DMS 273 treated with DMSO at 0.1 percent for 48 hours (cell line): ENCODE measurements around the gene OPCML.

Source experiments
- DNase-seq: peaks from one replicate; lab custom pipeline; 2025; lab: John Stamatoyannopoulos, UW

Gene OPCML

GRCh38 chr11:132790971-132791370 lies 741.3 kb downstream of the OPCML start:
- no peak for DNase-seq

DNA sequence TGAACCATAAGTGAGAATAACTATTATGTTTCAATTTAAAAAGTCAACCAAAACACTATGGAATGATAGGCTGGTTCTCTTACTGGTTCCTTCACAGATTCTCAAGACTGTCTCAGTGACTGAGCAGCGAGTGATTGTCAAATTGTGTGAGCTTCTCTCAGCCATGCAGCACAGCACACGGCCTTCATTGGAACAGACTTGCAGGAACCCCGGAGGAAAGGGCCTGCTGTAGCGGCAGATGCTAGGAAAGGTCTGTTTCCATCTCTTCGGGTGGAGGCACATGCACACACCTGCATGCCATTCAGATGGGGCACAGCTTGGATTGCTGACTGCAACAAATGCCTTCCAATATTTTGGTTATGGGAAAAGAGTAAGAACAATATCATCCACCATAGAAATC lies 741.8 kb downstream of the OPCML start:
- no peak for DNase-seq

DNA sequence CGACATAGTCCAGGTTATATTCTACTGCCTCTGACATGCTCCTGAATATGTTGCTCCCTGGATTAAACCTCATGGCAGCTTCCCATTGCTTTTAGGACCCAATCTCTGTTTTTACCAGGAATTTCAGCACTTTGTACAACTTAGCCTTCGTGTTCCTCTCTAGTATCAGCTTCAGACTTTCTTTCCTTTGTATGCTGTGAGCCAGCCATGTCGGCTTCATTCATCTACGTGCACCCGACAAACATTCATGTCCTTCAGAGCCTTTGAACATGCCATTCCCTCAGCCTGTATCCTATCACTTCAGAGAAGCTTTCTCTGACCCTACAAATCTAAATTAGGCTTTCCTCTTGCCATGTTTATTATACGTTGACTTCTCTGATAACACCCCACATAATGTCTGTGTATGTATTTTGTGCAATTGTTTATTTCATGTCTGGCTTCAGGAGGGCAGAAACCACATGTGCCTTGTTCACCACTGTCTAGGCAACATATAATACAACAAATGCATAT lies 743.4 kb downstream of the OPCML start:
- DNase-seq: no peak

- DNase-seq: no peak
These were observed 746.4 kb downstream of the OPCML start for GRCh38 chr11:132785878-132786277.

GRCh38 chr11:132784441-132784840 lies 747.9 kb downstream of the OPCML start:
- no peak for DNase-seq

DNA sequence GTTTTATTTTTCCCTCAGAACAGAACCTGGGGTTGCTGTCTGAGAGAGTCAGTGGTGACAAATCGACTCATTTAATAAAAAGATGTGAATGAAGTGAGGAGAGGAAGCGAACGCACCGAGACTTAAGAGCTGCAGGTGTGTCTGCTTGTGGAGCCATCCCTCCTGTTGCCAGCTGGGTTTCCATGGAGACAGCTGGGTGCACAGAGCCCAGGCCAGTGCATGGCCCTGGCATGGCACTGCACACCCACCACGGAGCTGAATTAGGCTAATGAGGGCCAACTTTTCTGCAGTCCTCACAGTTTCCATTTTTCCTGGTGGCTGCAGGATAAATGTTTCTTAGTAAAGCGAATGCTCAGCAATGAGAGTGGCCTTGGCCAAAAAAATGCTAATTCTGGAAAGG lies 750.2 kb downstream of the OPCML start:
- no peak for DNase-seq

DNA sequence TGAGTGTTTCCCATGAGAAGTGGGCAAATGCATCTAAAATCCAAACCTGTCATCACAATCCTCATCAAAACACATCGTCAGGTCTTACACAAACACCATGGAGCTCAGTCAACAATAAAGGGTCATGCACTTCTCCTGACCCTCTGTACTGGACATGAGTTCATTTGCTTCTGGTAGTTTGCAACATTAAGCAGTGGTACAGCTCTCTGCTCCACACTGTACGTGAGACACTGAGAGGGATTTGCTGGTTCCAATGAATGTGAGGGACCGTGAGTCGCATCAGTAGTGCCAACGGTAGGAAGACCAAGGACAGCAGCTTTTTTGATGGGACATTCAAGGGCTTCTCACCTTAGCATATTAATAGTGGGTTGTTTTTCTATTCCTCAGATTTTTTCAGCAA lies 752.3 kb downstream of the OPCML start:
- no peak for DNase-seq

GRCh38 chr11:132779497-132779896 lies 752.8 kb downstream of the OPCML start:
- no peak for DNase-seq

DNA sequence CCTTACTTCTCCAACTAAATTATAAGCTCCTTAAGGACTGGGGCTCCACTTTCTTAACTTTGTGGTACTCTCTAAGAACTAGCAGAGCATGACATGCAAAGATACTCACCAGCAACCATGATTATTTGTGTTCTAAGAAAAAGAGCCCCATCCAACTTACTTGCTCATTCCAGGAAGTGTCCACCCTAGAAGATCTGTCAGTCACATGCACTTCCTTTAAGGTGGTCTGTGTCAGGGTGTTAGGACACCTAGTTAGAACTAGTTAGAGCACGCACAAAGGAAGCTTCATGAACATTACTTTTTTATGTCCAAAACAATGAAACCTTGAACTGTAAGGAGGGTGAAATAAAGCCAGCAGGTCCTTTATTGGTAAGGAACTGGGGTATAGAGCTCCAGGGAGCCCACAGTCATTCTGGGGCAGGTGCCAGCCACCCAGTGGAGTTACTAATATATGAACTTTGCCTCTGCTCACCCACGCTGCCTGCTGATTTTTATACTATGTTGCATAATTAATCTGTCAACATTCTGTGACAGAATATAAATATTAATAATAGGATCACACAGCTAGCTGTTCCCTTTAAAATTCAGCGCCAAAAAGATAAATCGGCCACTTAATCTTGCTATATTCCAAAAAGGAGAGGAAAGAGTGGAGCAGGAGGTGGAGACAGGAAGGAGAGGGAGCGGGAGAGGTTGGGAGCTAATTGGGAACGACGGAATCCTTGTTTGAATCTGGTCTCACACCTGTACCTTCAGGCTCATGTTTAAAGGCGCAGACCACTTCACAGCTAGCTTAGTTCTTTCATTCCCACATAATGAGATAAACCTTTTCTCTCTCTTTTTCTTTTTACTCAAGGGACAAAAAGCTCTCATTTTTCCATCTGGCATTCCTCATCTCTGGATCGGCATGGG lies 755.0 kb downstream of the OPCML start:
- no peak for DNase-seq

GRCh38 chr11:132773751-132774150 lies 758.5 kb downstream of the OPCML start:
- DNase-seq: no peak

GRCh38 chr11:132772703-132773545 lies 759.4 kb downstream of the OPCML start:
- DNase-seq: no peak

- no peak for DNase-seq
These were observed 760.6 kb downstream of the OPCML start for GRCh38 chr11:132771746-132772145.

GRCh38 chr11:132770829-132771530 lies 761.3 kb downstream of the OPCML start:
- no peak for DNase-seq

- DNase-seq: no peak
These were observed 768.8 kb downstream of the OPCML start for GRCh38 chr11:132763503-132763902.

- no peak for DNase-seq
These were observed 776.4 kb downstream of the OPCML start for GRCh38 chr11:132755934-132756333.

- DNase-seq: no peak
These were observed 780.6 kb downstream of the OPCML start for GRCh38 chr11:132751516-132752250.

- no peak for DNase-seq
These were observed 786.0 kb downstream of the OPCML start for GRCh38 chr11:132746305-132746704.

DNA sequence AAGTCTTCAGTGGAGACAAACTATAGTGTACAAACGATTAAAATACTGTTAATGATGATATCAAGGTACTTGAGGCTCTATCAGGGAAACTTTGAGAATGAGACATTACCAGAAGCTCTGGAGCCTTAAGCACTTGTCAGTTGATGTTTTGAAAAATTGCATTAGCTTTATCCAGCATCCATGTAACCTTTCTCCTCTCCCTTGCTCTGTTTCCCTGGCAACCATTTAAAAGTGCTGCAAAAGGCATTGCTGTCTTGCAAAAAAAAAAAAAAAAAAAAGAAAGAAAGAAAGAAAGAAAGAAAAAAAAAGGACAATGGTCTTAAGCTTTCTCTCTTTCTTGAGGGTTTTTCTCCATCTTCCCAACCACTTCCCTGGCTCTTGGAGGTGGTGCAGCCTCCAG lies 787.0 kb downstream of the OPCML start:
- no peak for DNase-seq

DNA sequence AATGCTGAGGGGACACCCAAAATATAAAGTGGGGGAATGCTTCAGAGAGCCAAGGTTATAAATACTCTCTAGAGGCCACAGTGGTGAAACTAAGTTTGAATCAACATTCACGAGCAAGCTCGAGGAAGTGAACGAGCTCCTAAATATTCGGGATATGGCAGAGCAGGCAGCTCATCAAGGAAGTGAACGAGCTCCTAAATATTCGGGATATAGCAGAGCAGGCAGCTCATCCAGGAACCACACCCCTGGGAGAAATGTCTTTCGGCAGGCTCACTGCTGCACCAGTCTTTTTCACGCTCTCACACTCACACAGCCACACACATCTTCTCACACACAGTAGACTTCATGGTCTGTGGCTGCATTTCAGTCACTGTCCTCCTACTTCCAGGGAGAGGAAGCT lies 787.5 kb downstream of the OPCML start:
- DNase-seq: no peak

DNA sequence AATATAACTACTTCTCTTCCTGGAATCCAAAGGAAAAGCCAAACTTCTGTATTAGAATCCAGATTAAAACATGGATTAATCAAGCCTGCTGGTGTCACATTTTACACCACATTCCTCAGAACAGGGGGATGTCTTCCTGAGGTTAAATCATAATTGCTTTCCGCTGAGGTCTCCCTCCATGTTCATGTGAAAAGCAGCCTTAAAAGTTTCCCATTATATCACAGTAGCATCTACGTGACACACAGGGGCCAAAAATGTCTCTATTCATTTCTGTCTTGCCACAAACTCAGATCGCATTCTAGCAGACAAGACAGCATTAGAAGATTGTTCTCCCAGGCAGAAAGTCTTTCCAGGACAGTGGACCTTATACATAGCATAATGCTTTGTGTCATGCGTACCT lies 788.7 kb downstream of the OPCML start:
- no peak for DNase-seq

DNA sequence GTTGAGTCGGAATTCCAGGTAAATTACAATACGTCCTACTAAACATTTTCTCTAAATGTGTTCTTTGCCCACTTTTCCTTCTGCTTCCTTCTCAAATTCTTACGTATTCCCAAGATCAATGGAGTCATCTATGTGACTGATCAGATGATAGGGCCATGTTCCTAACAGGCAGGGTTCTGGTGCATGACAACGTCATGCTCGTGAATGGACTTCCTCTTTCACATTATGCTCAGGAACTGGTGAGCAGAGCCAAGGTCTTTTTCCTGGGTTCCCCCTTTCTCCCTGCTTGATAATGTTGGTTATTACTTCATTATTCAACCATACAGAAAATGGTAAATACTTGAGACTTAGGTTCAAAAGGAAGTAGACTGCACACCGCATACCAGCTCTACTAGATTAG lies 789.4 kb downstream of the OPCML start:
- DNase-seq: no peak

DNA sequence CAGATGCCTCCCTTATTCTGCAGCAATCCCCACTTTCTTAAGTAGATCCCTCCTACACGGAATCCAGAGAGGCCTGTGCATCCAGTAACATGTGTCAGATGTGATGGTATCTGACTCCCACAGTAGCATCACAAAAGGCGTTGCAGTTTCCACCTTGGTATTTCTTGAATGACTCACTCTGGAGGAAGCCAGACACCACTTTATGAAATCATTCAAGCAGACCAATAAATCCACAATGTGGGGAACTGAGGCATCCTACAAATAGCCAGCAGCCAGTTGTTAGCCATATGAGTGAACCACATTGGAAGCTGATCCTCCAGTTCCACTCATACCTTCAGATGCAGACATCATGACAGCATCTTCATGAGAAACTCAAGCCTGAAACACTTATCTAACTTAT lies 798.1 kb downstream of the OPCML start:
- no peak for DNase-seq
